Ovary (tissue), 9 donors: ENCODE measurements around the gene CHCHD3. TPM values are rescaled to one million over a fixed set of nuclear protein-coding genes. Genes with fewer than 3 reads are reported as not detected.

Source experiments
- DNase-seq, 5 donors: peaks; one replicate each; pipeline ENCODE4 v3.0.0-alpha.2; 2019 to 2020
- H3K27ac ChIP-seq, 2 donors: fragments of 200-600 bp; one replicate each; pipeline versions ENCODE4 v1.5.1 to v1.8.0; 2019 to 2022
- H3K27me3 ChIP-seq: fragments of 200-600 bp; one replicate; pipeline ENCODE4 v1.8.0; 2022
- H3K36me3 ChIP-seq: fragments of 200-600 bp; sonication (generic); one replicate; pipeline ENCODE4 v1.5.1; 2019
- H3K4me1 ChIP-seq: one replicate; pipeline ENCODE4 v1.8.1; 2013; ENCODE audit warnings: mild to moderate bottlenecking, moderate library complexity; ENCODE audit not compliant: insufficient read depth
- H3K4me3 ChIP-seq: fragments of 200-600 bp; sonication (generic); one replicate; pipeline ENCODE4 v1.5.1; 2017
- H3K9me3 ChIP-seq, 2 donors: fragments of 200-600 bp in 1 of 2; sonication (generic) in 1 of 2; one replicate each; pipeline versions ENCODE4 v1.5.1 to v1.8.1; 2013 to 2019; ENCODE audit warnings: mild to moderate bottlenecking in 1 of 2, moderate library complexity in 1 of 2
- CTCF ChIP-seq, 3 donors: fragments of 450-650 bp in 2 of 3; fragments of 200-600 bp in 1 of 3; IDR thresholded peaks; one replicate each; pipeline versions ENCODE4 v1.5.1 to v1.8.0; 2016 to 2022; ENCODE audit warnings: antibody characterized with exemption in 3 of 3, mild to moderate bottlenecking in 1 of 3
- EP300 ChIP-seq: sonication (generic); formaldehyde crosslinking; IDR thresholded peaks from one replicate; pipeline ENCODE4 v1.6.1; 2017; ENCODE audit warnings: antibody characterized with exemption
- POLR2A ChIP-seq: fragments of 450-650 bp; IDR thresholded peaks from one replicate; pipeline ENCODE4 v1.6.1; 2017; ENCODE audit warnings: antibody characterized with exemption, mild to moderate bottlenecking, moderate library complexity
- WGBS, 3 donors: extraction: QIAGEN DNeasy Blood & Tissue Kit in 1 of 3; methylation state at CpG; one replicate each; pipeline versions ENCODE4 v1.1.5 to v1.1.7; 2013 to 2017; 5-methylcytosine and 5-hydroxymethylcytosine counted together
- intact Hi-C, 4 donors: fragments of 100-400 bp; cut with DNase I; formaldehyde crosslinking; loops; one replicate each; pipeline versions ENCODE4 v1.11.0 to v1.15.1; 2022 to 2023
- polyA plus RNA-seq, 2 donors: library from polyadenylated mRNA; stranded (reverse); fragments of 200-250 nt in 1 of 2; fragments of 350-450 nt in 1 of 2; fragmentation: Illumina TruSeq in 1 of 2; extraction: RNeasy Lipid Tissue Mini Kit (QIAGEN cat#74804) in 1 of 2; gene quantifications; one replicate each; pipeline ENCODE4 v1.2.3, GENCODE V29; 2013 to 2014
- total RNA-seq, 7 donors: library from RNA; depleted of rRNA in 2 of 7; stranded (reverse); fragments of >200 nt in 2 of 7; fragmentation: NEBNext Ultra II Directional in 3 of 7; extraction: Animal tissue kit (Norgen Biotek cat#: 25700) in 3 of 7; gene quantifications; one replicate each; pipeline versions ENCODE4 v1.1.0 to v1.2.4, GENCODE V29; 2016 to 2023
- donor health status: DM: no; HTN: no; CAD: no; lungs with moderate emphysema.
- donor health status: DM: no; HTN: no; CAD: no.
- donor health status: Bipolar disorder and iron deficiency.
- donor health status: DM: yes; HTN: yes; CAD: no.
- donor health status: DM: no; HTN: no; CAD: no.
- donor health status: DM: yes; HTN: yes; CAD: no.

Gene CHCHD3
- total and polyA plus RNA-seq, 9 donors, result 31.4 to 59.1 (median 36.7) TPM

DNA sequence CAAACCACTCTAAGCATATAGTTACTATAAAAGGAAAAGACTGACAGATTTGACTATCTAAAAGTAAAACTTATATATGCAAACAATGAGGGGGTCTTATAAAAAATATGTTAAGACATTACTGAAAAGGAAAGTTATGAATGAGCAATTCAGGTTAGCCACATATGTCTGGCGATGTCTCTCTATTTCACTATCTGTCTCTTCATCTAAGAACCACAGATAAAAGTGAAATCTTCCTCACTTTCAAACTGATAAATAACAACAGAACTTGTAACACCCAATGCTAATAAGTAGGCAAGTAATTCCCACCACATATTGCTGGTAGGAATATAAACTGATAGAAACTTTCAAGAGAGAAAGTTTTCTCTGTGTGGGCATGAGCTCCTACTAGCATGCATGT is 138.2 kb downstream of the CHCHD3 start:
- WGBS, 3 donors, result 95 to 96% (median 96%) methylated on average over 1 of the region's 1 CpG
- DNase-seq, result no peak
- Histone ChIP-seq H3K9me3 (no peaks in the 10 kb centered on the region), H3K4me3 (no peak overlapping the region), H3K27me3 (no peaks in the 10 kb centered on the region), H3K36me3 (no peaks in the 10 kb centered on the region), H3K4me1 (no peaks in the 10 kb centered on the region), H3K27ac (no peak overlapping the region)
- intact Hi-C loops, result no loop called here
- TF ChIP-seq CTCF (IDR thresholded peaks at IDR 0.05) (no peak), EP300 (no peak), POLR2A (no peak)

DNA sequence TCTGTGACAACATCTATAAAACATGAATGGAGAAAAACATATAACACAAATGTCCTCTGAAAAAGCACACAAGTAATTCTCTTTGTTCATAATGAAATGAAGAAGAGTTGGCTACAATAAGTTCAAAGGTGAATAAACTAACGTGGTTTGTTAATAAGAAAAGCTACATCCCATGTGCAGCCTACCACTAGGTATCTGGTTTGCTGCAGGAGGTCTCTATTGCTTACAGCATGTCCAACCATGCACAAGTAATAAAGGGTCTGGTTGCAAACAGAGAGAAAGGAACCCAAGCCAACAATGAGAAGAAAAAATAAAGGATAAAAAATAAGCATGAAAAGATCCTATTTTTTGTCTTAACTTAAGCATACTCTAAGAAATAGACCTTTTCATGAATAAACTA is 139.2 kb downstream of the CHCHD3 start:
- H3K9me3 ChIP-seq, result no peaks in the 10 kb centered on the region
- no peak for DNase-seq
- no peaks in the 10 kb centered on the region for H3K36me3 ChIP-seq
- no peaks in the 10 kb centered on the region for H3K4me1 ChIP-seq
- no peak for TF ChIP-seq POLR2A
- TF ChIP-seq CTCF (IDR thresholded peaks at IDR 0.05), result no peak
- TF ChIP-seq EP300, result no peak
- H3K27me3 ChIP-seq, result no peaks in the 10 kb centered on the region
- intact Hi-C loops, result no loop called here
- WGBS, 3 donors, result 72 to 83% (median 81%) methylated on average over 1 of the region's 1 CpG
- H3K27ac ChIP-seq, result no peak overlapping the region
- no peak overlapping the region for H3K4me3 ChIP-seq

GRCh38 chr7:132941905-132942304 is 140.0 kb downstream of the CHCHD3 start:
- Histone ChIP-seq H3K27me3 (no peaks in the 10 kb centered on the region), H3K36me3 (no peaks in the 10 kb centered on the region), H3K27ac (no peak overlapping the region), H3K4me1 (no peaks in the 10 kb centered on the region), H3K9me3 (no peaks in the 10 kb centered on the region), H3K4me3 (no peak overlapping the region)
- no peak for TF ChIP-seq EP300
- no peak for TF ChIP-seq POLR2A
- no peak for TF ChIP-seq CTCF (IDR thresholded peaks at IDR 0.05)
- intact Hi-C loops, result no loop called here
- no peak for DNase-seq
- WGBS, 3 donors, result 95% methylated on average over 4 of the region's 4 CpGs

- H3K4me1 ChIP-seq, result no peaks in the 10 kb centered on the region
- no peaks in the 10 kb centered on the region for H3K27me3 ChIP-seq
- no peak overlapping the region for H3K4me3 ChIP-seq
- no peak for TF ChIP-seq EP300
- TF ChIP-seq POLR2A, result no peak
- TF ChIP-seq CTCF (IDR thresholded peaks at IDR 0.05), result no peak
- WGBS, 3 donors, result 93 to 96% (median 96%) methylated on average over 4 of the region's 4 CpGs
- no peak for DNase-seq
- intact Hi-C loops, result no loop called here
- H3K9me3 ChIP-seq, result no peaks in the 10 kb centered on the region
- no peaks in the 10 kb centered on the region for H3K36me3 ChIP-seq
- H3K27ac ChIP-seq, result no peak overlapping the region
Observed at GRCh38 chr7:132941428-132941827, 140.5 kb downstream of the CHCHD3 start.

DNA sequence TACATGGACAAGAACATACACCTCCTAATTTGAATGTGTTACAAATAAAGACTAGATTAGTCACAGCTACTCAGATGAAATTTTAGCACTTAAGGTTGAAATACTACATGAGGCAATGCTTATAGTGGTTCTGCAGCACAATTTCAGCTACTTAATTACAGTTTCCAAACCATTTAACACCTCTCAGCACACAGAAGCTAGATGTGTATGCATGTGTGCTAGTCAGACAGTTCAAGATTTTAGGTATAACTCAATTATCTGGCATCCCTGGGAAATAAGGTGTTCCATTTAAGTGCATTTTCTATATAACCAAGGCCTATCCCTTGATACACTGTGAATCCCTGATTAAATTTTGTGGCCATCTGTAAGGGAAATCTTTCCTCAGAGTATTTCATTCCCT is 141.8 kb downstream of the CHCHD3 start:
- no peak for DNase-seq
- H3K9me3 ChIP-seq, result peaks cover 0 to 4% of the 10 kb centered on the region in 2 donors
- H3K27ac ChIP-seq, result no peak overlapping the region
- intact Hi-C loops, result no loop called here
- H3K27me3 ChIP-seq, result no peaks in the 10 kb centered on the region
- no peak overlapping the region for H3K4me3 ChIP-seq
- TF ChIP-seq CTCF (IDR thresholded peaks at IDR 0.05), result no peak
- no peak for TF ChIP-seq EP300
- no peak for TF ChIP-seq POLR2A
- H3K4me1 ChIP-seq, result no peaks in the 10 kb centered on the region
- no peaks in the 10 kb centered on the region for H3K36me3 ChIP-seq
